HEK293 (cell line): ENCODE results near the gene CBX2.

Source experiments
- CTCF ChIA-PET: fragments of 350-600 bp; formaldehyde crosslinking; extraction: SDS; loops from one replicate; lab custom pipeline; 2021; ENCODE audit warnings: antibody characterized with exemption; lab: Yijun Ruan, JAX
- POLR2A ChIA-PET: fragments of 300-600 bp; formaldehyde crosslinking; extraction: SDS; loops from one replicate; lab custom pipeline; 2020; ENCODE audit warnings: antibody characterized with exemption, inconsistent platforms; lab: Yijun Ruan, JAX
- H3K27ac ChIP-seq: fragments of 200-500 bp; sonication (Bioruptor generic); 2 replicates; pipeline ENCODE4 v1.5.1; 2014; ENCODE audit warnings: low read depth, low read length, control low read depth, inconsistent platforms; ENCODE audit errors: extremely low read depth
- H3K36me3 ChIP-seq, 2 experiments: fragments of 200-500 bp in 1 of 2; sonication (Bioruptor generic) in 1 of 2; 1 replicate in 1 of 2; 2 replicates in 1 of 2; pipeline ENCODE4 v1.5.1; 2014 to 2017; ENCODE audit warnings: inconsistent platforms in 2 of 2, low read length in 2 of 2; ENCODE audit not compliant: control insufficient read depth in 2 of 2, insufficient read depth in 1 of 2
- H3K4me1 ChIP-seq: fragments of 200-500 bp; sonication (Bioruptor generic); 2 replicates; pipeline ENCODE4 v1.5.1; 2014; ENCODE audit warnings: mild to moderate bottlenecking, low read length, inconsistent platforms; ENCODE audit not compliant: control insufficient read depth, insufficient read depth
- H3K4me3 ChIP-seq: 2 replicates; pipeline ENCODE4 v1.5.1; 2011; ENCODE audit warnings: low read depth, mild to moderate bottlenecking, control low read depth, low read length, moderate library complexity
- H3K9me3 ChIP-seq: fragments of 200-500 bp; sonication (Bioruptor generic); 2 replicates; pipeline ENCODE4 v1.5.1; 2014; ENCODE audit warnings: low read depth, low read length, inconsistent platforms; ENCODE audit not compliant: control insufficient read depth, insufficient read depth
- GLIS2 ChIP-seq: fragments of 450-650 bp; formaldehyde crosslinking; IDR thresholded peaks from 2 replicates; pipeline ENCODE4 v1.5.1; 2016; ENCODE audit warnings: missing biosample characterization, missing genetic modification characterization
- HIC1 ChIP-seq: fragments of 450-650 bp; formaldehyde crosslinking; IDR thresholded peaks from 2 replicates; pipeline ENCODE4 v1.5.1; 2016; ENCODE audit warnings: missing biosample characterization, missing genetic modification characterization
- HOXD13 ChIP-seq: sonication (generic); formaldehyde crosslinking; IDR thresholded peaks from 2 replicates; pipeline ENCODE4 v1.8.0; 2022; ENCODE audit warnings: missing genetic modification reagents, borderline replicate concordance
- PATZ1 ChIP-seq: fragments of 450-650 bp; formaldehyde crosslinking; IDR thresholded peaks from 2 replicates; pipeline ENCODE4 v1.5.1; 2016; ENCODE audit warnings: missing biosample characterization, missing genetic modification characterization
- SCRT2 ChIP-seq: fragments of 450-650 bp; formaldehyde crosslinking; IDR thresholded peaks from 2 replicates; pipeline ENCODE4 v1.5.1; 2016; ENCODE audit warnings: missing biosample characterization, missing genetic modification characterization
- YY1 ChIP-seq: fragments of 450-650 bp; formaldehyde crosslinking; IDR thresholded peaks from 2 replicates; pipeline ENCODE4 v1.5.1; 2018; ENCODE audit warnings: missing biosample characterization, missing genetic modification characterization
- ZBTB1 ChIP-seq: fragments of 450-650 bp; formaldehyde crosslinking; IDR thresholded peaks from 2 replicates; pipeline ENCODE4 v1.5.1; 2016; ENCODE audit warnings: missing biosample characterization, missing genetic modification characterization
- ZBTB20 ChIP-seq: fragments of 450-650 bp; formaldehyde crosslinking; IDR thresholded peaks from 2 replicates; pipeline ENCODE4 v1.5.1; 2016; ENCODE audit warnings: missing biosample characterization, missing genetic modification characterization
- ZFHX2 ChIP-seq: fragments of 450-650 bp; formaldehyde crosslinking; conservative IDR thresholded peaks from 2 replicates; pipeline ENCODE4 v1.5.1; 2016; ENCODE audit warnings: missing biosample characterization, missing genetic modification characterization
- ZNF2 ChIP-seq: fragments of 450-650 bp; formaldehyde crosslinking; IDR thresholded peaks from 2 replicates; pipeline ENCODE4 v1.5.1; 2016; ENCODE audit warnings: missing biosample characterization, missing genetic modification characterization
- ZNF350 ChIP-seq: fragments of 450-650 bp; formaldehyde crosslinking; IDR thresholded peaks from 2 replicates; pipeline ENCODE4 v1.5.0; 2017; ENCODE audit warnings: missing biosample characterization, mild to moderate bottlenecking, missing genetic modification characterization
- ZNF48 ChIP-seq: fragments of 450-650 bp; formaldehyde crosslinking; IDR thresholded peaks from 2 replicates; pipeline ENCODE4 v1.5.1; 2016; ENCODE audit warnings: missing biosample characterization, missing genetic modification characterization
- ZNF560 ChIP-seq: fragments of 450-650 bp; formaldehyde crosslinking; IDR thresholded peaks from 2 replicates; pipeline ENCODE4 v1.5.1; 2017; ENCODE audit warnings: missing biosample characterization, missing genetic modification characterization, borderline replicate concordance
- ZNF626 ChIP-seq: fragments of 450-650 bp; sonication (Bioruptor Pico); formaldehyde crosslinking; IDR thresholded peaks from 2 replicates; pipeline ENCODE4 v1.5.1; 2018; ENCODE audit warnings: missing biosample characterization, missing genetic modification characterization, inconsistent platforms
- ZNF747 ChIP-seq: fragments of 450-650 bp; formaldehyde crosslinking; IDR thresholded peaks from 2 replicates; pipeline ENCODE4 v1.5.1; 2016; ENCODE audit warnings: missing biosample characterization, missing genetic modification characterization
- ZNF791 ChIP-seq: fragments of 450-650 bp; formaldehyde crosslinking; IDR thresholded peaks from 2 replicates; pipeline ENCODE4 v1.5.1; 2016; ENCODE audit warnings: missing biosample characterization, missing genetic modification characterization
- TF ChIP-seq, protein P1 (sequence below): fragments of 450-650 bp; formaldehyde crosslinking; IDR thresholded peaks from 2 replicates; pipeline ENCODE4 v1.5.1; 2016; ENCODE audit warnings: missing biosample characterization, missing genetic modification characterization, low read depth
- TF ChIP-seq, protein P2 (sequence below): fragments of 450-650 bp; IDR thresholded peaks from 2 replicates; pipeline ENCODE4 v1.5.1; 2018; ENCODE audit warnings: missing biosample characterization, missing genetic modification characterization
- TF ChIP-seq, protein P3 (sequence below): fragments of 450-650 bp; formaldehyde crosslinking; IDR thresholded peaks from 2 replicates; pipeline ENCODE4 v1.5.0; 2017; ENCODE audit warnings: missing biosample characterization, missing genetic modification characterization, borderline replicate concordance

CBX2 gene

DNA sequence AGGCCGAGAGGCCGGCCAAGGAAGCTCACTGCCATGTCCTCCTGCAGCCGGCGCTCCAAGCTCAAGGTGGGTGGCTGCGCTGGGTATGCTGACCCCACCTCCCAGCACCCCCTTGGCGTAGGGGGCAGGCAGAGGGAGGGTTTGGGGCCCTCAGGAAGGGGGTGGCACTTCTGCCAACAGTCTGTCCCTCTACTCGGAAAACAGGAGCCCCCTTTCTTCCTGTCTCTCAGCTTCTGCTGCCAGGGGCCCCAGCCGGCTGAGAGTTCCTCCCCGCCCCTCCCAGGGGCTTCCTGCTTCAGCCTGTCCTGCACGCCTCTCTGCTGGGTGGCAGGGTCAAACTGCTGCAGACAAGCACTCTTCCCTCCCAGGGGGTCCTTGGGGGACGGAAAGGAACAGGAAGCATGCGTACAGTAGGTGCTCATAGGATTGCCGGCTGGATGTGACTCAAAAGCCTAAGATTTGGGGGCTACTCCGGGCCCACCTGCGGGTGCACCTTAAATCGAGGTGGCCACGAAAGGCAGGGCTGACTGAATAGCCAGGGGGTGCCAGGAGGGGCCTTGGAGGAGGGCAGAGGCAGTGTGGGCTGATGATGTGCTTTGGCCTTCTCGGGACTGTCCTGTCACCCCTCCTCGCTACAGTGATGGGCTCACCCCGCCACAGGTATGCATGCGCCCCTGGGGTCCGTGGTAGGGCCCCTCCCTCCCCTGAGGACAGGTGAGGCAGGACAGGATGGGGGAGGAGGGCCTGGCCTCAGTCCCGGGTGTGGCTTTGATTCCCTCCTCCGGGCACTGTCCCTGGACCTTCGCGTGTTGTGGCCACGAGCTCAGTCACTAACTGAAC, 4.0 kb downstream of the CBX2 start:
- Histone ChIP-seq H3K4me1 (peaks cover 13% of the 10 kb centered on the region), H3K9me3 (no peaks in the 10 kb centered on the region), H3K4me3 (no peak overlapping the region), H3K36me3 (peaks cover 14 to 66% of the 10 kb centered on the region in 2 experiments; a peak in 2 of 3 replicates), H3K27ac (no peak overlapping the region)
- ChIA-PET CTCF (interaction anchor here (1.0 to 1.6 kb wide), 3 partner anchors 8 to 40 kb away, joined by 3 to 14 read pairs (median 4); no protein-coding TSS in a partner anchor), POLR2A (interaction anchor here (0.5 to 1.9 kb wide), 5 partner anchors 11 to 57 kb away, joined by 3 to 8 read pairs (median 5); partner anchors contain the start of genes CBX4 and CBX8)
- TF ChIP-seq HIC1 (no peak), GLIS2 (tag by site-specific recombination) (peak; percentile 56)
- TF ChIP-seq, all 188 proteins: peak for 1

- Histone ChIP-seq H3K36me3 (peaks cover 14 to 66% of the 10 kb centered on the region in 2 experiments; a peak in 2 of 3 replicates), H3K27ac (no peak overlapping the region), H3K4me3 (no peak overlapping the region), H3K9me3 (no peaks in the 10 kb centered on the region), H3K4me1 (peaks cover 7% of the 10 kb centered on the region)
- CTCF ChIA-PET, result no interaction called here
- POLR2A ChIA-PET, result interaction anchor here (0.5 kb wide), 1 partner anchor 39 kb away, joined by 3 read pairs; no protein-coding TSS in a partner anchor
- TF ChIP-seq ZFHX2 (tag by site-specific recombination), result no peak
- TF ChIP-seq YY1 (tag by site-specific recombination), result no peak
- TF ChIP-seq, protein P1, sequence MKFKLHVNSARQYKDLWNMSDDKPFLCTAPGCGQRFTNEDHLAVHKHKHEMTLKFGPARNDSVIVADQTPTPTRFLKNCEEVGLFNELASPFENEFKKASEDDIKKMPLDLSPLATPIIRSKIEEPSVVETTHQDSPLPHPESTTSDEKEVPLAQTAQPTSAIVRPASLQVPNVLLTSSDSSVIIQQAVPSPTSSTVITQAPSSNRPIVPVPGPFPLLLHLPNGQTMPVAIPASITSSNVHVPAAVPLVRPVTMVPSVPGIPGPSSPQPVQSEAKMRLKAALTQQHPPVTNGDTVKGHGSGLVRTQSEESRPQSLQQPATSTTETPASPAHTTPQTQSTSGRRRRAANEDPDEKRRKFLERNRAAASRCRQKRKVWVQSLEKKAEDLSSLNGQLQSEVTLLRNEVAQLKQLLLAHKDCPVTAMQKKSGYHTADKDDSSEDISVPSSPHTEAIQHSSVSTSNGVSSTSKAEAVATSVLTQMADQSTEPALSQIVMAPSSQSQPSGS (tag by site-specific recombination), result no peak
- no peak for TF ChIP-seq ZNF791 (tag by site-specific recombination)
- no peak for TF ChIP-seq ZBTB1 (tag by site-specific recombination)
- TF ChIP-seq ZNF747 (tag by site-specific recombination), result no peak
- TF ChIP-seq ZNF626, result no peak
- TF ChIP-seq ZNF350 (tag by site-specific recombination), result no peak
- no peak for TF ChIP-seq ZNF560 (tag by site-specific recombination)
- TF ChIP-seq HOXD13 (CRISPR knock-in tag), result no peak
- TF ChIP-seq, protein P2, sequence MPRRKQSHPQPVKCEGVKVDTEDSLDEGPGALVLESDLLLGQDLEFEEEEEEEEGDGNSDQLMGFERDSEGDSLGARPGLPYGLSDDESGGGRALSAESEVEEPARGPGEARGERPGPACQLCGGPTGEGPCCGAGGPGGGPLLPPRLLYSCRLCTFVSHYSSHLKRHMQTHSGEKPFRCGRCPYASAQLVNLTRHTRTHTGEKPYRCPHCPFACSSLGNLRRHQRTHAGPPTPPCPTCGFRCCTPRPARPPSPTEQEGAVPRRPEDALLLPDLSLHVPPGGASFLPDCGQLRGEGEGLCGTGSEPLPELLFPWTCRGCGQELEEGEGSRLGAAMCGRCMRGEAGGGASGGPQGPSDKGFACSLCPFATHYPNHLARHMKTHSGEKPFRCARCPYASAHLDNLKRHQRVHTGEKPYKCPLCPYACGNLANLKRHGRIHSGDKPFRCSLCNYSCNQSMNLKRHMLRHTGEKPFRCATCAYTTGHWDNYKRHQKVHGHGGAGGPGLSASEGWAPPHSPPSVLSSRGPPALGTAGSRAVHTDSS (tag by site-specific recombination), result no peak
- TF ChIP-seq PATZ1 (tag by site-specific recombination), result no peak
- TF ChIP-seq SCRT2, result no peak
- TF ChIP-seq, protein P3, sequence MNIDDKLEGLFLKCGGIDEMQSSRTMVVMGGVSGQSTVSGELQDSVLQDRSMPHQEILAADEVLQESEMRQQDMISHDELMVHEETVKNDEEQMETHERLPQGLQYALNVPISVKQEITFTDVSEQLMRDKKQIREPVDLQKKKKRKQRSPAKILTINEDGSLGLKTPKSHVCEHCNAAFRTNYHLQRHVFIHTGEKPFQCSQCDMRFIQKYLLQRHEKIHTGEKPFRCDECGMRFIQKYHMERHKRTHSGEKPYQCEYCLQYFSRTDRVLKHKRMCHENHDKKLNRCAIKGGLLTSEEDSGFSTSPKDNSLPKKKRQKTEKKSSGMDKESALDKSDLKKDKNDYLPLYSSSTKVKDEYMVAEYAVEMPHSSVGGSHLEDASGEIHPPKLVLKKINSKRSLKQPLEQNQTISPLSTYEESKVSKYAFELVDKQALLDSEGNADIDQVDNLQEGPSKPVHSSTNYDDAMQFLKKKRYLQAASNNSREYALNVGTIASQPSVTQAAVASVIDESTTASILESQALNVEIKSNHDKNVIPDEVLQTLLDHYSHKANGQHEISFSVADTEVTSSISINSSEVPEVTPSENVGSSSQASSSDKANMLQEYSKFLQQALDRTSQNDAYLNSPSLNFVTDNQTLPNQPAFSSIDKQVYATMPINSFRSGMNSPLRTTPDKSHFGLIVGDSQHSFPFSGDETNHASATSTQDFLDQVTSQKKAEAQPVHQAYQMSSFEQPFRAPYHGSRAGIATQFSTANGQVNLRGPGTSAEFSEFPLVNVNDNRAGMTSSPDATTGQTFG (tag by site-specific recombination), result no peak
- TF ChIP-seq ZBTB20, result no peak
- TF ChIP-seq ZNF2 (tag by site-specific recombination), result no peak
- TF ChIP-seq ZNF48 (tag by site-specific recombination), result no peak
Measured at GRCh38 chr17:79783891-79784290, 5.9 kb downstream of the CBX2 start.
